Neural cell (in vitro differentiated cells): ENCODE results near the gene LDLRAD4. TPM values are rescaled to one million over a fixed set of nuclear protein-coding genes. Genes with fewer than 3 reads are reported as not detected.
A peak's percentile ranks its signal among the peaks of the same experiment; 100 is the strongest.

Source experiments
- H2AFZ ChIP-seq: fragments of 200-600, 300-800 bp; sonication (generic), shearing (Covaris generic); 2 replicates; pipeline ENCODE4 v1.6.0; 2014; ENCODE audit warnings: low read depth, mild to moderate bottlenecking, antibody characterized with exemption, low read length, moderate library complexity
- H3F3A ChIP-seq: fragments of 200-600 bp; shearing (Covaris generic); 2 replicates; pipeline ENCODE4 v1.6.1; 2016; ENCODE audit warnings: mild to moderate bottlenecking, moderate library complexity, mixed read lengths, antibody characterized with exemption, low read length; ENCODE audit not compliant: insufficient read depth, poor library complexity, severe bottlenecking
- H3K27ac ChIP-seq: fragments of 200-600, 300-800 bp; sonication (generic), shearing (Covaris generic); 2 replicates; pipeline ENCODE4 v1.5.1; 2014; ENCODE audit warnings: mild to moderate bottlenecking, low read length, moderate library complexity
- H3K27me3 ChIP-seq: fragments of 300-800, 200-600 bp; sonication (generic), shearing (Covaris generic); 2 replicates; pipeline ENCODE4 v1.6.0; 2014; ENCODE audit warnings: mild to moderate bottlenecking, low read depth, low read length, moderate library complexity; ENCODE audit not compliant: insufficient read depth
- H3K36me3 ChIP-seq: fragments of 300-800, 200-600 bp; sonication (generic), shearing (Covaris generic); 2 replicates; pipeline ENCODE4 v1.5.1; 2014; ENCODE audit warnings: mild to moderate bottlenecking, antibody characterized with exemption, low read length, moderate library complexity; ENCODE audit not compliant: insufficient read depth
- H3K4me2 ChIP-seq: fragments of 300-800, 200-600 bp; sonication (generic), shearing (Covaris generic); 2 replicates; pipeline ENCODE4 v1.6.0; 2014; ENCODE audit warnings: mild to moderate bottlenecking, low read length
- H3K4me3 ChIP-seq: fragments of 300-800, 200-600 bp; sonication (generic), shearing (Covaris generic); 2 replicates; pipeline ENCODE4 v1.5.1; 2014; ENCODE audit warnings: mild to moderate bottlenecking, low read length, moderate library complexity
- H3K79me2 ChIP-seq: fragments of 200-600 bp; shearing (Covaris generic); replicated peaks from 2 replicates; pipeline ENCODE4 v1.6.0; 2014; ENCODE audit warnings: mild to moderate bottlenecking, low read length, moderate library complexity; ENCODE audit not compliant: insufficient read depth
- H3K9ac ChIP-seq: fragments of 300-800, 200-600 bp; sonication (generic), shearing (Covaris generic); 2 replicates; pipeline ENCODE4 v1.6.1; 2016; ENCODE audit warnings: mild to moderate bottlenecking, low read length, mixed read lengths
- H3K9me2 ChIP-seq: fragments of 200-600 bp; shearing (Covaris generic); 2 replicates; pipeline ENCODE4 v1.6.1; 2016; ENCODE audit warnings: mild to moderate bottlenecking, low read length, mixed read lengths; ENCODE audit not compliant: insufficient read depth
- H3K9me3 ChIP-seq: fragments of 200-600, 300-800 bp; sonication (generic), shearing (Covaris generic); 2 replicates; pipeline ENCODE4 v1.6.1; 2016; ENCODE audit warnings: mild to moderate bottlenecking, mixed run types, low read length, moderate library complexity, mixed read lengths
- H4K20me1 ChIP-seq: fragments of 200-600 bp; shearing (Covaris generic); 2 replicates; pipeline ENCODE4 v1.6.1; 2016; ENCODE audit warnings: mild to moderate bottlenecking, mixed run types; ENCODE audit not compliant: insufficient read depth
- CTCF ChIP-seq: fragments of 450-650 bp; IDR thresholded peaks from 2 replicates; pipeline ENCODE4 v1.5.1; 2014; ENCODE audit warnings: antibody characterized with exemption, mild to moderate bottlenecking, moderate library complexity; ENCODE audit not compliant: poor library complexity, severe bottlenecking
- EP300 ChIP-seq: fragments of 450-650 bp; conservative IDR thresholded peaks from 2 replicates; pipeline ENCODE4 v1.6.1; 2014; ENCODE audit warnings: antibody characterized with exemption, mild to moderate bottlenecking, moderate library complexity; ENCODE audit not compliant: poor library complexity, severe bottlenecking
- EZH2 ChIP-seq: fragments of 200-600, 300-800 bp; shearing (Covaris generic), sonication (generic); IDR thresholded peaks from 2 replicates; pipeline ENCODE4 v1.6.1; 2014; ENCODE audit warnings: antibody characterized with exemption, low read length, borderline replicate concordance, mild to moderate bottlenecking; ENCODE audit not compliant: insufficient read depth, poor library complexity, severe bottlenecking
- MXI1 ChIP-seq: fragments of 450-650 bp; conservative IDR thresholded peaks from 2 replicates; pipeline ENCODE4 v1.6.1; 2014; ENCODE audit warnings: antibody characterized with exemption, mild to moderate bottlenecking; ENCODE audit not compliant: poor library complexity, severe bottlenecking
- POLR2AphosphoS5 ChIP-seq: IDR thresholded peaks from 2 replicates; pipeline ENCODE4 v1.6.1; 2012
- RAD21 ChIP-seq: fragments of 450-650 bp; conservative IDR thresholded peaks from 2 replicates; pipeline ENCODE4 v1.6.1; 2014; ENCODE audit warnings: antibody characterized with exemption, mild to moderate bottlenecking, moderate library complexity
- REST ChIP-seq: IDR thresholded peaks from 2 replicates; pipeline ENCODE4 v1.6.1; 2012; ENCODE audit warnings: borderline replicate concordance
- SMC3 ChIP-seq: fragments of 450-650 bp; conservative IDR thresholded peaks from 2 replicates; pipeline ENCODE4 v1.6.1; 2014; ENCODE audit warnings: antibody characterized with exemption, mild to moderate bottlenecking, moderate library complexity; ENCODE audit not compliant: poor library complexity
- TAF1 ChIP-seq: IDR thresholded peaks from 2 replicates; pipeline ENCODE4 v1.6.1; 2012; ENCODE audit warnings: low read depth
- polyA plus RNA-seq: library from polyadenylated mRNA; depleted of rRNA; stranded (reverse); fragments of >200 nt; gene quantifications from 2 replicates; pipeline ENCODE4 v1.2.3, GENCODE V29; 2014

LDLRAD4 gene
- polyA plus RNA-seq, 1 donor from 2014 or later, result 3.7 TPM

- no peak overlapping the region for H3K27ac ChIP-seq
- H3K79me2 ChIP-seq, result no peaks in the 10 kb centered on the region
- H3K9ac ChIP-seq, result no peak overlapping the region
- no peaks in the 10 kb centered on the region for H3K9me2 ChIP-seq
- H4K20me1 ChIP-seq, result no peaks in the 10 kb centered on the region
- TF ChIP-seq SMC3 (no peak), TAF1 (no peak), MXI1 (no peak), CTCF (no peak), RAD21 (no peak), POLR2AphosphoS5 (no peak), REST (no peak), EP300 (no peak), EZH2 (no peak)
- H3K4me3 ChIP-seq, result no peak overlapping the region
- no peak overlapping the region for H3K4me2 ChIP-seq
- H2AFZ ChIP-seq, result no peak overlapping the region
- H3K36me3 ChIP-seq, result no peaks in the 10 kb centered on the region
- no peaks in the 10 kb centered on the region for H3K9me3 ChIP-seq
- no peaks in the 10 kb centered on the region for H3F3A ChIP-seq
- no peaks in the 10 kb centered on the region for H3K27me3 ChIP-seq
Measured at GRCh38 chr18:13380691-13381070, 162.1 kb downstream of the LDLRAD4 start.

- Histone ChIP-seq H3K27me3 (no peaks in the 10 kb centered on the region), H2AFZ (no peak overlapping the region), H3K79me2 (no peaks in the 10 kb centered on the region), H3F3A (no peaks in the 10 kb centered on the region), H3K4me2 (no peak overlapping the region), H3K4me3 (peak overlapping the region; percentile 31), H3K9me3 (no peaks in the 10 kb centered on the region), H3K36me3 (no peaks in the 10 kb centered on the region), H4K20me1 (no peaks in the 10 kb centered on the region), H3K9ac (no peak overlapping the region), H3K27ac (peak overlapping the region; percentile 22), H3K9me2 (no peaks in the 10 kb centered on the region)
- TF ChIP-seq CTCF, result no peak
- TF ChIP-seq MXI1, result no peak
- TF ChIP-seq RAD21, result no peak
- no peak for TF ChIP-seq SMC3
- TF ChIP-seq EP300, result no peak
- TF ChIP-seq EZH2, result no peak
- TF ChIP-seq POLR2AphosphoS5, result no peak
- TF ChIP-seq TAF1, result no peak
- TF ChIP-seq REST, result no peak
Measured at GRCh38 chr18:13381331-13381730, 162.8 kb downstream of the LDLRAD4 start.
